K562 (cell line): ENCODE results near the gene ARMC7. TPM values are rescaled to one million over a fixed set of nuclear protein-coding genes. Genes with fewer than 3 reads are reported as not detected.

ENCODE experiments used
- ATAC-seq: fragments of 200-7000 bp; cut with Tn5 transposase; 3 replicates; pipeline ENCODE4 v1.9.1; 2020; ENCODE audit warnings: moderate library complexity
- BruUV-seq: library from RNA; stranded (reverse); fragments of 400-500 nt; replicated peaks from 2 replicates; lab custom pipeline; 2021; lab: Mats Ljungman, UMichigan
- CTCF ChIA-PET: fragments of 300-600 bp; formaldehyde crosslinking; extraction: SDS; loops from one replicate; lab custom pipeline; 2021; ENCODE audit warnings: low intra/inter-chr PET ratio; lab: Yijun Ruan, JAX
- POLR2A ChIA-PET: fragments of 300-600, 350-650 bp; sonication (Branson Sonifier 250); formaldehyde crosslinking; extraction: SDS; loops from one replicate; lab custom pipeline; 2021; ENCODE audit warnings: antibody characterized with exemption, inconsistent platforms; lab: Yijun Ruan, JAX
- DNase-seq, 4 experiments: peaks; one replicate each; pipeline versions ENCODE4 v3.0.0 to v3.0.0-alpha.2; 2011 to 2018; ENCODE audit warnings: low spot score in 3 of 4, mixed read lengths in 3 of 4; ENCODE audit errors: extremely low read depth in 1 of 4
- FAIRE-seq: peaks from 2 replicates; lab custom pipeline; 2011; peaks lifted over from hg19 to GRCh38; lab: Jason Lieb, UNC
- H2AFZ ChIP-seq: 2 replicates; pipeline ENCODE4 v1.6.0; 2011; ENCODE audit warnings: low read depth, low read length, control low read depth, inconsistent platforms
- H3K27ac ChIP-seq: fragments of 200-600 bp; 3 replicates; pipeline ENCODE4 v1.8.0; 2011; ENCODE audit warnings: low read depth, mild to moderate bottlenecking, control low read depth, inconsistent platforms, low read length, moderate library complexity, mixed read lengths; ENCODE audit errors: extremely low read depth
- H3K27me3 ChIP-seq, 2 experiments: fragments of 300-600 bp in 1 of 2; 2 replicates in 1 of 2; 3 replicates in 1 of 2; pipeline versions ENCODE4 v1.6.0 to v1.8.0; 2011; ENCODE audit warnings: inconsistent platforms in 2 of 2, low read length in 2 of 2, mild to moderate bottlenecking in 1 of 2, mixed read lengths in 1 of 2, moderate library complexity in 1 of 2; ENCODE audit not compliant: control insufficient read depth in 2 of 2, insufficient read depth in 2 of 2
- H3K36me3 ChIP-seq: fragments of 300-600 bp; 3 replicates; pipeline ENCODE4 v1.8.0; 2011; ENCODE audit warnings: mild to moderate bottlenecking, low read length, inconsistent platforms; ENCODE audit not compliant: control insufficient read depth, insufficient read depth
- H3K4me1 ChIP-seq, 2 experiments: fragments of 200-600 bp in 1 of 2; replicated peaks in 1 of 2; 2 replicates in 1 of 2; 3 replicates in 1 of 2; pipeline versions ENCODE4 v1.5.1 to v1.8.0; 2011; ENCODE audit warnings: inconsistent platforms in 2 of 2, low read length in 2 of 2, mild to moderate bottlenecking in 1 of 2, mixed read lengths in 1 of 2, moderate library complexity in 1 of 2; ENCODE audit not compliant: control insufficient read depth in 2 of 2, insufficient read depth in 2 of 2
- H3K4me2 ChIP-seq: 2 replicates; pipeline ENCODE4 v1.6.1; 2011; ENCODE audit warnings: low read length, control low read depth, inconsistent platforms, mixed read lengths; ENCODE audit not compliant: insufficient read depth
- H3K4me3 ChIP-seq: fragments of 200-600 bp; sonication (generic), shearing (Covaris generic); 2 replicates; pipeline ENCODE4 v1.5.1; 2016; ENCODE audit warnings: control low read depth, inconsistent platforms
- H3K79me2 ChIP-seq: fragments of 200-600 bp; 3 replicates; pipeline ENCODE4 v1.8.0; 2011; ENCODE audit warnings: low read length, inconsistent platforms; ENCODE audit not compliant: control insufficient read depth, insufficient read depth
- H3K9ac ChIP-seq, 2 experiments: 2 replicates each; pipeline versions ENCODE4 v1.6.0 to v1.6.1; 2011; ENCODE audit warnings: low read depth in 2 of 2, low read length in 2 of 2, control low read depth in 1 of 2, inconsistent platforms in 1 of 2, mild to moderate bottlenecking in 1 of 2, mixed read lengths in 1 of 2; ENCODE audit not compliant: insufficient read depth in 1 of 2
- H3K9me1 ChIP-seq: one replicate; pipeline ENCODE4 v1.6.0; 2011; ENCODE audit warnings: inconsistent platforms, mild to moderate bottlenecking, low read length, moderate library complexity; ENCODE audit not compliant: control insufficient read depth, insufficient read depth
- H3K9me3 ChIP-seq: replicated peaks from 2 replicates; pipeline ENCODE4 v1.5.1; 2011; ENCODE audit warnings: low read depth, low read length, inconsistent platforms; ENCODE audit not compliant: control insufficient read depth, insufficient read depth
- H4K20me1 ChIP-seq: replicated peaks from 2 replicates; pipeline ENCODE4 v1.6.1; 2011; ENCODE audit warnings: low read length, inconsistent platforms, mixed read lengths; ENCODE audit not compliant: control insufficient read depth, insufficient read depth
- ATF4 ChIP-seq: fragments of 450-650 bp; formaldehyde crosslinking; IDR thresholded peaks from 2 replicates; pipeline ENCODE4 v1.4.0; 2022; ENCODE audit warnings: mild to moderate bottlenecking, moderate library complexity
- CCNT2 ChIP-seq: IDR thresholded peaks from 2 replicates; pipeline ENCODE4 v1.6.1; 2011; ENCODE audit warnings: borderline replicate concordance, low read depth, mild to moderate bottlenecking, moderate library complexity, mixed read lengths, low read length; ENCODE audit not compliant: insufficient read length; ENCODE audit errors: extremely low read depth
- CTCFL ChIP-seq: IDR thresholded peaks from 2 replicates; pipeline ENCODE4 v1.6.1; 2011; ENCODE audit warnings: borderline replicate concordance, low read depth, mild to moderate bottlenecking, moderate library complexity, low read length; ENCODE audit not compliant: insufficient read depth, poor library complexity, severe bottlenecking
- HDAC1 ChIP-seq, 2 experiments: fragments of 450-650 bp; IDR thresholded peaks; 2 replicates each; pipeline ENCODE4 v1.6.1; 2016 to 2017; ENCODE audit warnings: inconsistent platforms in 1 of 2, mild to moderate bottlenecking in 1 of 2, moderate library complexity in 1 of 2
- LCOR ChIP-seq: sonication (generic); formaldehyde crosslinking; IDR thresholded peaks from 2 replicates; pipeline ENCODE4 v1.8.0; 2022; ENCODE audit warnings: mild to moderate bottlenecking, missing genetic modification reagents
- MAX ChIP-seq: sonication (generic); formaldehyde crosslinking; IDR thresholded peaks from 2 replicates; pipeline ENCODE4 v1.9.0; 2022; ENCODE audit warnings: mild to moderate bottlenecking, missing genetic modification reagents
- NFIC ChIP-seq: fragments of 450-650 bp; IDR thresholded peaks from 2 replicates; pipeline ENCODE4 v1.6.1; 2017; ENCODE audit warnings: mild to moderate bottlenecking, inconsistent platforms
- RUNX1 ChIP-seq: sonication (generic); IDR thresholded peaks from 2 replicates; pipeline ENCODE4 v1.6.1; 2016; ENCODE audit warnings: antibody characterized with exemption, low read depth
- TARDBP ChIP-seq: fragments of 450-650 bp; IDR thresholded peaks from 2 replicates; pipeline ENCODE4 v1.6.1; 2016
- ZNF354B ChIP-seq: fragments of 250-450 bp; sonication (Bioruptor Pico); IDR thresholded peaks from 2 replicates; pipeline ENCODE4 v1.4.0; 2020
- ZNF512 ChIP-seq: IDR thresholded peaks from 2 replicates; pipeline ENCODE4 v1.6.1; 2016; ENCODE audit warnings: missing genetic modification characterization, missing compliant biosample characterization
- ZNF740 ChIP-seq, 3 experiments: fragments of 200-800 bp in 1 of 3; sonication (Bioruptor generic) in 1 of 3; sonication (generic) in 1 of 3; formaldehyde crosslinking in 1 of 3; IDR thresholded peaks; 2 replicates each; pipeline versions ENCODE4 v1.6.1 to v1.8.0; 2016 to 2022; ENCODE audit warnings: mild to moderate bottlenecking in 2 of 3, missing compliant biosample characterization in 2 of 3, missing genetic modification characterization in 2 of 3, missing genetic modification reagents in 1 of 3
- WGBS: fragments of 100-300 bp; shearing (Covaris generic); methylation state at CpG from one replicate; pipeline ENCODE4 v1.1.6; 2016; ENCODE audit warnings: low coverage, mixed read lengths; ENCODE audit not compliant: insufficient coverage; ENCODE audit errors: missing lambda C conversion rate; 5-methylcytosine and 5-hydroxymethylcytosine counted together
- in situ Hi-C: fragments of 300-500 bp; cut with MboI; formaldehyde crosslinking; loops from 4 replicates; pipeline ENCODE4 v1.15.0; 2018; ENCODE audit warnings: inconsistent platforms, mixed read lengths
- intact Hi-C: fragments of 100-400 bp; cut with micrococcal nuclease; formaldehyde crosslinking; loops from 2 replicates; pipeline ENCODE4 v1.14.2; 2022
- polyA plus RNA-seq, 8 experiments: library from polyadenylated mRNA; depleted of rRNA in 4 of 8; stranded (reverse) in 5 of 8; unstranded in 3 of 8; fragments of >200 nt; fragmentation: Nextera tagmentation in 2 of 8; fragmentation: Illumina TruSeq in 1 of 8; extraction: Ambion mirVana in 2 of 8; extraction: Trizol in 1 of 8; gene quantifications; 2 replicates each; pipeline versions ENCODE4 v1.2.1 to v1.2.3, GENCODE V29; 2011 to 2014; ENCODE audit warnings: inconsistent platforms in 1 of 8, missing spikeins in 1 of 8
- total RNA-seq, 7 experiments: library from RNA; depleted of rRNA in 6 of 7; stranded (reverse); fragments of >200 nt in 6 of 7; fragmentation: Illumina TruSeq in 2 of 7; extraction: Trizol in 2 of 7; gene quantifications; 2 replicates each; pipeline versions ENCODE4 v1.2.1 to v1.2.3, GENCODE V29; 2011 to 2021; ENCODE audit warnings: low replicate concordance in 1 of 7

The ARMC7 gene
- total and polyA plus RNA-seq, 9 of the 15 experiments (the other 6 are each of a cell fraction or from before 2014, with no cell fraction given), result 1.4 to 15.2 (median 5.9) TPM

GRCh38 chr17:75114552-75115314 is 5.0 kb downstream of the ARMC7 start:
- H3K36me3 ChIP-seq, result peaks cover 33% of the 10 kb centered on the region; the same call in 2 of the 3 replicates
- peak overlapping the region; percentile 74 for H3K4me2 ChIP-seq
- peak overlapping the region; percentile 33 for H3K4me3 ChIP-seq
- no peaks in the 10 kb centered on the region for H4K20me1 ChIP-seq
- in situ Hi-C loops (loop anchor here (5.0 to 10.0 kb wide), 3 partner anchors 52 to 300 kb away; no protein-coding TSS in a partner anchor), intact Hi-C loops (loop anchor here (1.0 to 5.0 kb wide), 5 partner anchors 58 to 152 kb away; no protein-coding TSS in a partner anchor)
- no peaks in the 10 kb centered on the region for H3K9me3 ChIP-seq
- H3K4me1 ChIP-seq, result peaks cover 10 to 27% of the 10 kb centered on the region in 2 experiments
- no peak for DNase-seq
- no peaks in the 10 kb centered on the region for H3K9me1 ChIP-seq
- WGBS, result 42% methylated on average over 18 of the region's 19 CpGs
- ChIA-PET CTCF (interaction anchor here (1.6 to 3.4 kb wide), 4 partner anchors 16 to 87 kb away, joined by 5 to 33 read pairs (median 12); no protein-coding TSS in a partner anchor), POLR2A (interaction anchor here (0.6 to 2.8 kb wide), 31 partner anchors 9 to 146 kb away, joined by 3 to 28 read pairs (median 4); partner anchors contain the start of genes JPT1, KCTD2, NT5C and NUP85)
- H3K27me3 ChIP-seq, result no peaks in the 10 kb centered on the region
- no peak for ATAC-seq
- BruUV-seq, result no TSS peak
- peak overlapping the region; percentile 79 for H3K27ac ChIP-seq
- peak overlapping the region; percentile 89 for H2AFZ ChIP-seq
- H3K79me2 ChIP-seq, result peaks cover 36% of the 10 kb centered on the region
- peak overlapping the region; percentile 72 to 94 for H3K9ac ChIP-seq
- FAIRE-seq, result peak; percentile 42
- no peak for TF ChIP-seq CCNT2
- 0 out of 2 replicates have a peak, but pooled peaks have one; percentile 7 for TF ChIP-seq ZNF740 (CRISPR knock-in tag; IDR thresholded peaks at IDR 0.05)
- TF ChIP-seq ZNF740 (tag; IDR thresholded peaks at IDR 0.05), result no peak
- peak; percentile 86 for TF ChIP-seq ZNF512
- 0 out of 2 replicates have a peak, but pooled peaks have one; percentile 48 for TF ChIP-seq RUNX1
- 0 out of 2 replicates have a peak, but pooled peaks have one; percentile 10 for TF ChIP-seq MAX
- 0 out of 4 replicates have a peak, but pooled peaks of 1 of the 2 experiments have one; percentile 0 for TF ChIP-seq HDAC1 (IDR thresholded peaks at IDR 0.05)
- no peak for TF ChIP-seq TARDBP
- no peak for TF ChIP-seq NFIC
- TF ChIP-seq CTCFL, result no peak
- 0 out of 2 replicates have a peak, but pooled peaks have one; percentile 42 for TF ChIP-seq LCOR (CRISPR knock-in tag)
- no peak for TF ChIP-seq ZNF354B (CRISPR knock-in tag)
- 0 out of 2 replicates have a peak, but pooled peaks have one; percentile 24 for TF ChIP-seq ATF4 (CRISPR knock-in tag)
